HG03457 (cell line): ENCODE measurements around the gene USP49.
A peak's percentile ranks its signal among the peaks of the same experiment; 100 is the strongest.
"Not testable (repeated sequence)": the region's sequence is repeated elsewhere in the genome, so short reads cannot be mapped to it uniquely, and the experiment has no call there.

Source experiments
- ATAC-seq: cut with Tn5 transposase; IDR thresholded peaks from one replicate; pipeline ENCODE4 v1.9.1; 2021; ENCODE audit warnings: moderate number of reproducible peaks; ENCODE audit not compliant: unreplicated experiment

Gene USP49

DNA sequence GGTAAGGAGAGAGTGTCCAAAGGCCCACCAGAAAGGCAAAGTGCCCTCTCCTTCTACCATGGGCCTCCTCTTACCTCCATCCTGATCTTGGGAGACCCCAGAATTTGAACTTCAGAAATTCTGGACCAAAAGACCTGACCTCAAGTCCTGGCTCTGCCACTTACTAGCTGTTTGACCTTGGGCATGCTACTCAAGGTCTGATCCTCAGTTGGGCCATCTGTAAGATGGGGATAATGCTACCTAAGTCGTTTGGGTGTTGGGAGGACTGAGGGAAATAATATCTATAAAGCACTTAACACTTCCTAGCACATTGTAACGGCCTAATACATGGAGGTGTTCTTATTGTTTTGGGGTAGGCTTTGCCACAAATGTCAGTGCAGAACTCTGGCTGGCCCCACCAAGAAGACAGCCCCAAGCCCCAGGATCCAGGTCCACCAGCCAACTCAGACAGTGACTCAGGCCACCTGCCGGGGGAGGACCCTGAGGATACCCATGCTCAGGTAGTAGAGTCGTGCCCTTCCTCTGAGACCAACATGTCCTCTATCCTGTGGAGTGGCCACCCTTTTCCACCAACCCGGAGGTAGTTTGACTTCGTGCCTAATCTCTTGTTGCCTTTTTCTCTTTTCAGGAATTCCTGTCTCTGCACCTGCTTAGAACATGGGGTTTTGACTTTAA, 111.9 kb downstream of the USP49 start:
- ATAC-seq = no peak

DNA sequence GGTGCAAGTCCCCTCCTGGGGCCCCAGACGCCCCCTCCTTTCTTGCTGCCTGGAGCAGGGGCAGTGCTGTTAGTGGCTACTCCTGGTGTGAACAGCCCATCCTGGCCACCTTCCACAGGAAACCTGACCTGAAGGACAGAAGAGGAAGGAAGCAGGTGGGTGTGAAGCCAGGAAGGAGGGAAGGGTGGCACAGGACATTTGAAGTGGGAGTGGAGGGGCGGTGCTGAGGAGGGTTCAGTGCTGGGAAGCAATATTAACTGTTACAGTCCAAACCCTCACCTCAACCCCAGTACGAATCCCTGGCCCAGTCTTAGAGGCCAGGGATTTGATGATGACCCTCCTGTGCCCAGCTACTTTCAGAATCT, 113.8 kb downstream of the USP49 start:
- no peak for ATAC-seq

DNA sequence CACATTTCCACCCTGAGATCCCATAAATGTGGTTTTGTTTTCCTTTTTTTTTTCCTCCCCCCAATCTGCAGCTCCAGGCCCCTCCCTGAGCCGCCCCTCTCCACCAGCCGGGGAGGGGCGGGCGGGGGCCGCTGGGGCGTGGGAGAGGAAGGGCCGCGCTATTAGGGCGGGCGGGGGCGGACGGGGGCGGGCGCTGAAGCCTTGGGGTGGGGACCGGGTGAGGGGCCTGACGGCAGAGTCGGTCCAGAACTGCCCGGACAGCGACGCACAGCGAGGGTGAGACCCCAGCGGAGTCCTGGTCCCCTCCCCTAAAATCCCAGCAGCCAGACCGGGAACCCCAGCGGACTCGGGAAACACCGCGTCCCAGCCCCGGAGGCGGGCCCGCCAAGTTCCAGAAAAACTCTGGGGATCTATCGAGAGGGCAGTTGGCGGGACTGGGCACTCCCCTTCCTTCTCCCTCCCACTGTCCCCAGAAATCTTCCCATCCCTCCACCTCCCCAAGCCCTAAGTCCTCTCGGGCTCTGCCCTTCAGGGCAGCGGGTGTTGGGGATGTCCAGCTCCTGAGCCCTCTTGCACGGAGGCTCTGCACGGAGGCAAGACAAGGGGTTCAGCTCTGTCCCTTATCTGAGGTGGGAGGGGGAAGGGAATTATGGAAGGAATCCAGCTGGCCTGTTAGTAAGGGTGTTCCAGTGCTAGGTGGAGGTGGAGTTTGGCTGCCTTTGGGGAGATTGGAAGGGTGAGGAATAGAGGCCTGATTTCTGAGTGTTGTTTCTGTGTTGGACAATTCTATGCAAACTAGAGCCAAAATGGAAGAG, 114.4 kb downstream of the USP49 start, which contains the start of gene PRICKLE4:
Gene PRICKLE4, plus strand, starts transcription at position 232 of the 815 bp plus-strand sequence. CDS start 2,692 bp downstream, outside the sequence.
- ATAC-seq = no peak

DNA sequence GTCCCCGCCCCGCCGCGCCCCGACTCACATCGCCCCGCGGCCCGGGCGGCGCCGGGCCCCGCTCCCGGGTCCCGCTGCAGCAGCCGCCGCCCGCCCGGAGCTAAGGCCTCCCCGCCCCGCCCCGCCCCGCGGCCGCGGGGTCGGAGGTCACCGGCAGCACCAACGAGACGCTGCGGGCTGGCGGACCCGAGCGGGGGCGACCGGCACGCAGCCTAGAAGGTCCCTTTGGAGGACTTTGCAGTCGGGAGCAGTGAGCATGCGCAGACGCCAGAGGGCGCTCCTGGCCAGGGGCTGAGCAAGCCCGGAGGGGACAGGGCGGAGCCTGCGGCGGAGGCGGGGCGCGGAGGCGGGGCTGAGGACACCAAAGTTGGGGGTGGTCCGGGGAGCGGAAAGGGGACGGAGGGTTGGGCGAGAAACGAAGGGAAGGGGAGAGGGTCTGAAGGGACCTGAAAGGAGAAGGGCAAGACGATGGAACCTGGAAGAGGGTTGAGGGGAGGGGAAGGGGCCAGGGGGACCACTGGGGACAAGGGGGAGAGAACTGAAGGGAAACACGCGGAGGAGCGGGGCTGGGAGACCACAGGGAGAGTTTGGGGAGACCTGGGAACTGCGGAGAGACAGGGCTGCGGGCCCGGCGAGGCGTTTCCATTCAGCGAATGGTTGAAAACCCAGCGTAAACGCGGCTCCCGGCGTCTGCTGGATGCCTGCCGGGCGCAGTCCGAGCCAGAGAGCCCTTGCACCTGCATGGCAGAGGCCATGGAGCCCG, 115.2 kb downstream of the USP49 start, which contains the start of gene FRS3:
Gene FRS3, minus strand, starts transcription at position 113 of the 763 bp plus-strand sequence. CDS start 2,913 bp downstream, outside the sequence.
- peak; percentile 86 for ATAC-seq

DNA sequence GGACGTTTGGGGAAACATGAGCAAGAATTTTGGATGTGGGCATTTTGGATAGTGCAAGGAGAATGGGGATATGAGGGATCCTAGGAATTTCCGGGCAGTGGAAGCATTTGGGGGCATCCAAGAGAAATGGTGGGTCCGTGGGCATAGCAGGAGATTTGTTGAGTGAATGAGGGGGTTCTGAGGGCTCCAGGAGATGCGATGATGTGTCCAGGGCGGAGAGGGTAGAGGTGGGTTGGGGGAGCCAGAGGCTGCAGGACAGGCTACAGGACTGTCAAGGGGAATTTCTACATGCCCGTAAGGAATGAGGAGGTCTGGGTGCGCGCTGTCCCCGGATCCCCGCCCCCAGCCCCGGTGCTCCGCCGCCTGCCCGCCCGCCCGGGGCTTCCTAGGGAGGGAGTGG, 115.8 kb downstream of the USP49 start:
- peak; percentile 15 for ATAC-seq

DNA sequence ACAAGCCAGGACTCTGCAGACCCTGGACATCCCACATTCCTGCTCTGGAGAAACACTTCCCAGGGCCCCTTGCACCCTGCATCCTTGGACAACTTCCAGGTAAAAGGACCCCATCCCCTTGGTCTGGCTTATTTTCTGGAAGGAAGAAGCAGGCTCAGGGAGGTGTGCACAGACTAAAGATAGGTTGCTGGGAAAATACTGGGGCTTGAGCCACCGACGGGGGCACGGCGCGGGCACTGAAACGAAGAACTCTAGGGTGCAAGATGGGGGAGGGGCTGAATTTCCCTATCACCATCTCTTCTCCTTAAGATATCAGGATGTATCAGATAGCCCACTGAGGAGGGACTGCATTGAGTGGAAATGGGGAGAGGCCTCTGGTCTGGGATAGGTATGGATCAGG, 116.3 kb downstream of the USP49 start:
- no peak for ATAC-seq

DNA sequence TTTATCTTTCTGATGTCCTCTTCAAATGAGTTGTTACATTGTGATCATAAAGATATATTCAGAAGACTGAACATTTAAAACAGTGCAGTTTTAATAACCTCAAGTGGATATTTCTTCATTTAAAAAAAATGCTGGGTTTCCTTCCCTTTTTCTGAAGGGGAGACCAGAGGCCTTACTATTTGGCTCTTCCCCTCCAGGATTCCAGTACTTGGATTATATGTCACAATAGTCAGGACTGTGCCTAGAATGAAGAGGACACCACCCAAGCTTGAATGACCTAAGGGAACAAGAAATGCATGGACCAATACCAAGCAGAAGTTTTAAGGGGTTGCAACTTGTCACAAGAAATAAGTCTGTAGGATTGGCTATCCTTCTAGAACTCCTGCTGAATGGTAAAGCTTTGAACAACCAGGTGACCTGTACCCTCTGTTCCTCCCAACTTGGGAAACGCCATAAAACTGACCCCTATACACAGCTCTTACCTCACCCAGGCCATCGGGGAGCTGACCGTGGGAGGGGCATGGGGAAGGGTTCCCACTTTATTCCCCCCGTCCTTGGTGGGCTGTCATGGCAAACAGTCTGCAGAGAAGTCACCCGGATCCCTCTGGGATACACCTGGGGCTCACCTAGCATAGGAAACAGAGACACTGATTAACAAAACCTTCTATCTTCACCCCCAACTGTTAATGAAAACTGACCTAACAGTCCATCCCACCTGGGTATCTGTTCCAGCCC, 117.5 kb downstream of the USP49 start:
- no peak for ATAC-seq

DNA sequence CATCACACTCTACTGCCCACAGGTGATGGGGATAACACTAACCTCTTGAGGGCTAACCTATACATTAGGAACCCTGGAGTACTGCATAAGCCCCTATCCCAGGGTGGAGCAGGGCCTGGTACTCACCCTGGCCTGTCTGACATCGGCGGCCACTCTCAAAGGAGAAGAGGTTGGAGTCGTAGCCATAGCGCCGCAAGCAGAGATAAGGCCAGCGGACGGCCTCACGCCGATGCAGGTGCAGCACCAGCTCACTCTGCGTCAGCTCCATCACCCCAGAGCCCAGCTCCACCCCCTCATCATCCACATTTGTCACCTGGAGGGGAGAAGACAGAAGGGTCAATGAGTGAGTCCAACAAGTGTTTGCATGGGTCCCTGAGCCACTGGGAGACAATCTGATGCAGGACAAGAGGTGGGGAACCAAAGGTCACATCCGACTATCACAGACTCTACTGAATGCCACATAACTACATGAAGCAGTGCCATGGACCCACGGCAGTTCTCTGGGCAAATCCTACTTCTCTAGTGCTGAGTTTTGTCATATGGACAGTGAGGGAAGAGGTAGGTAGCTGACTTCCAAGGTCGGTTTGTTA, 119.8 kb downstream of the USP49 start:
- ATAC-seq = no peak

DNA sequence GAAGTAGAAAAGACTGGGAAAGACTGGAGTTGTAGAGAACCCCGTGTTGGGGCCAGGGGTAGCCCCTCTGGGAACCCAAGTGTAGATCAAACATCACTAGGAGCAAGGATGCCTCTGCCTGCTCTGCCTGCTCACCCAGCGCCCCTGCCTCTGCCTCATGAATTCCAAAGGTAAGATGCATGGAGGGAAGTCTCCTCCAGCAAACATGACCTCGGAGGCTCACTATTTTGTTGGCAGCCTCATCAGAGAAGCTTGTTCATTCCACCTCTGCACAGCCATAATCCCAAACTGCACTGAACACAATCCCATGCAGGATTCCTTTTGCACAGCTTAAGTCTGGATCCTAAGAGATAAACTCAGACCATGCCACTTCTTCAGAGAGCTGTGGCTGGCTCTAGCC, 120.3 kb downstream of the USP49 start:
- no peak for ATAC-seq

DNA sequence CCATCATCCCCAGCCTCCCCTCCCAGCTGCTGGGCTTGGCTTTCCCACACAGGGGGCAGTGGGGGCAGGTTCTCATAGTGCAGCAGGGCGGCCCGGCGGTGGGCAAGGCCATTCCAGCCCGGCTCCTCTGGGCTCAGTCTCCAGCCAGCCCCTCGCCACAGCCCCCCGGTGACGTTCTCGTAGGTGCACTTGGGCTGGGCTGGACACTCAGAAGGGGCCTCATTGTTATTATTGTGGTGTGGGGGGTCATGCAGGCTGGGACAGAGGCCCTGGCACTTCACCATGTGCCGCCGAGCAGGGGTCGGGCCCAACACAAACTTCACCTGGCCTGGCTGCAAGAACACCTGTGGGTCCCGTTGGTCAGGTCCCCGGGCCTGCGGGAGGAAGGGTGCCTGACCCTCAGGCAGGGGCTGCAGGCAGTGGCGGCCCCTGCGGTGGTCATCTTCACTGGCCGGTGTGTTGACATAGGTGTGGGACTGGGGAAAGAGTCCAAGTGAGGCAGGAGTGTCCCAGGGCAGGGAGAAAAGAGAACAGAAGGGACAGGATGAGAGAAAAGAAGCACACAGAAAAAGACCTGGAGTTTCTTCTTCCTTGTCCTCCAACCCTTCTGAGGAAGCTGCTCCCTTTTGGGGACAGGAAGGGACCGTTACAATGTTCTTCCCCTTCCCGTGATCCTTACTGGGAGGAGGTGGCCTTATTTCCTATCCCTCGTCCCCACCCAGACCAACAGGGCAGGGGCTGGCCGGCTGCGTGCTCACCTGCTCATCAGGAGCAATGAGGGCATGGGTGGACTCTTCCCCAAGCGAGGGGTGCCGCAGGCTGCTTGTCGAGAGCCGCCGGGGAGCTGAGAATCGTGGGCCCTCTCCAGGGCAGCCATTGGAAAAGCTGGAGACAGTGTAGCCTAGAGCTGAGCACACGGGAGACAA, 123.9 kb downstream of the USP49 start:
- ATAC-seq = no peak

DNA sequence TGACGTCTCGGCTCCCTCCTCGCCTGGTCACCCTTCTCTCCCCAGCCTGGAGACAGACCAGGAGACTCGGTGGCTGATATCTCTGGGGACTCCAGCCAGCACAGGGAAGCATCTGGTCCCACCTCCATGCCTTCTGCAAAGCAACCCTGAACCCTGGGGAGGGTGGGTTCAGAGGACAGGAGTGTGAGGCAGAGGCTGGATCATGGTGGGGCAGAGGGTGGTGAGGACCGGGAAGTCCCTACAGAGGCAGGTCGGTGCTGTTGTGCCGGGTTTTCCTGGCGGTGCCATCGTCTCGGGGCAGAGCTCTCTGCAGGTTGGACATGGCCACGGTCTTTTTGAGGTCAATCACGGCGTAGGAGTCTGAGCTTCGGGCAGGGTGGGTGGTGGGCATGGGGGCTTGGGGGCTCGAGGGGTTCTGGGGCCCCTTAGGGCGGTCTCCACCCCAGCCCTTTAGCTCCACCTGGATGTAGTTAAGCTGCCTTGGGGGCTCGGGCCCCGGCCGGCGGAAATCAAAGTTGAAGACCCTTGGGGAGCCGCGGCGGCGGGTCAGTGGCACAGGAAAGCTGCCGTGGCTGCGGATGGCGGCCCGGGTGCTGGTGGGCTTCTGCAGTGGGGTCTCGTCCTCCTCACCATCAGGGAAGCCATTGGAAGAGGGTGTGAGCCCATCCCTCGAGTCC, 124.7 kb downstream of the USP49 start:
- no peak for ATAC-seq

DNA sequence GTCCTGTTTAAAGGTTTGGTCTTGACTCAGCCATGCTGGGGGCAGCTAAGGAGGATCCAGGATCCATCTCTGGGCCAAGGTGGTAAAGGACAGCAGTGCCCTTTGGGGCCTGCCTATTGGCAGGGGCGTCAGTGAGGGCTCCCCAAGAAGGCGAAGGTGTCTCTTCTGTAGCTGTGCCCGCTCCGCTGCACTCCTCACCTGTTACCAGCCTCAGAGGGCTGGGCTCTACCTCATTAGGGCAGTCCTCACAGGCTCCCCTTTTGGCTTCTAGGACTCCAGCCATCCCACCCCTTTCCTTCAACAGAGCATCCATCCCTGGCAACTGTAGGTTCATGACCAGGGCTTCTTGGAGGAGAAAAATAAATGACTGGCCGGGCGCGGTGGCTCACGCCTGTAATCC, 125.8 kb downstream of the USP49 start:
- ATAC-seq = no peak

DNA sequence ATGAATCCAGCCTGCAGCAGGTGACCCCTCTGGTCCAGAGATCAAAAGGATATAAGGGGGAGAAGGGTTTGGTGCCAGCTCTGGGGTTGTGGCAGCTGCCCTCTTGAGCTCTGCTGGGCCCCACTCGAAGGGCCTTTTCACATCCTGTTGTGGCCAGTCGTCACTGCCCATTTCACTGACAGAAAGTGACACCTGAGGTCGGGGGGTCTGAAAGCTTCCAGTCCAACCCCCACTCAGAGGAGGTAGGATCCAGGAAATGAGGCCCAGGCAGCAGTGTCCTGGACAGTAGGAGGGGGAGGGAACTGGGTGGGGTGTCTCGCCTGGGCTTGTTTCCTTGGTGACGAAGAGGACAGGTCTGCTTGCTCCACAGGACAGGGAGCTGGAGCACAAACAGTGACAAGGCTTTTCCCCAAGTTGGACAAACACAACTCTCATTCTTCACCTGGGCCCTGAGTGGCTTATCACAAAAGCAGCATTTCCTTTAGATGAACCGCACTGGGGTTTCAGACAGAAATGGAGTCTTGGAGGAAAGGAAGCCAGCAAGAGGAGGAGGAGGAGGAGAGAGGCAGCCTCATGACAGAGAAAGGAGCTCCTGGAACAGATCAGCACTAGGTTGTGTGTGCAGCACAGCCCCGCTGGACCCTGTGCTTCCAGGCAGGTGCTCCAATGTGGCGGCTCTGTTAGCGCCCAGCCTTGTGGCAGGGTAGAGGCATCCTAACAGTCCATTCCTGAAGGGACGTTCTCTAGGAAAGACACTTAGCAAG, 126.4 kb downstream of the USP49 start:
- no peak for ATAC-seq

DNA sequence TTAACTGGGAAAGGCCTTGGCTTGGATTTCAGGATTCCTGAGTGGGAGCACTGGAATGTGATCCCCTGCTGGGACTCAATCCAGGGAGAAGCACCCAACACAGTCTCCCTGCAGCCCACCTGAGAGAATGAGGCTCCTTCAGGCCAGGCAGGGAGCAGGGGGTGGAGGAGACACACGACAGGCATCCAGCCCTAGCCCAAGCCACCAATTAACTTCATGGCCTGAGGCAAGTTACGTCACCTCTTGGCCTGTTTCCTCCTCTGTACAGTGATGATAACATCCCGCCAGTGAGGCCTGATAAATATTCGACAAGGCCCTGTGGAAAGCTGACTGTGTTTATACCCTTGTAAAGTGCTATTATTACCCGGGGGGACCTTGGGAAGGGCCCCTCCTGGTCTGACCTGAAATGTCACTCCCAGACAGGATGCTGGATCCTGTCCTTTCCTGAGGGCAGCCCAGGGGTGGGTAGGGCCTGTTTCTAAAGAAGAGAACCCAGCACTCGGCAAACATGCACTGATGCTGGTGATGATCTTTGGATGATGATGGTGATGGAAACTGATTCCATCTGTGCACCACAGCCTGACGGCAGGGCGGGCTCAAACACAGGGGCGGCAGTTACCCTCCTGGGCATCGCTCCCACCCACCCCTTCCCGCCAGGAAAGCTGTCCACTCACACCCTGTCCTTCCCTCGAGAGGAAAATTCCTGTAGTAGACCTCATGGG, 127.9 kb downstream of the USP49 start:
- ATAC-seq = no peak

DNA sequence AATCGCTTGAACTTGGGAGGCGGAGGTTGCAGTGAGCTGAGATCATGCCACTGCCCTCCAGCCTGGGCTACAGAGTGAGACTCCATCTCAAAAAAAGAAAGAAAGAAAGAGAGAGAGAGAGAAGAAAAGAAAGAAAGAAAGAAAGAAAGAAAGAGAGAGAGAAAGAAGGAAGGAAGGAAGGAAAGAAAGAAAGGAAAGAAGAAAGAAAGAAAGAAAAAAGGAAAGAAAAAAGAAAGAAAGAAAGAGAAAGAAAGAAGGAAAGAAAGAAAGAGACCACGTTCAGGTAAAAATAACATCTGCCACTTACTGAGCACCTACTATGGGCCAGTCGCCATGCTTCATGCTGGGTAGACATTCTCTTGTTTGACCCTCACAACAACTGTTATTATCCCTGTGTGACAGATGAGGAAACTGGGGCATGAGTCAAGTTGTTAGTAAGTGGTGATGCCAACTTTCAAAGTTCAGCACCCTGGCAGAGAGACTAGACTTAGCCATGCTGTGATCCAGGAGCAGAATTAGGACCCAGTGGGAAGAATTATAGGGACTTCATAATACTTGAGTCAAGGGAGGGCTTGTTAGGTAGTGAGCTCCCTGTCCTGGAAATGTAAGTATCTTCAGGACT, 129.0 kb downstream of the USP49 start:
- not testable (repeated sequence) for ATAC-seq

DNA sequence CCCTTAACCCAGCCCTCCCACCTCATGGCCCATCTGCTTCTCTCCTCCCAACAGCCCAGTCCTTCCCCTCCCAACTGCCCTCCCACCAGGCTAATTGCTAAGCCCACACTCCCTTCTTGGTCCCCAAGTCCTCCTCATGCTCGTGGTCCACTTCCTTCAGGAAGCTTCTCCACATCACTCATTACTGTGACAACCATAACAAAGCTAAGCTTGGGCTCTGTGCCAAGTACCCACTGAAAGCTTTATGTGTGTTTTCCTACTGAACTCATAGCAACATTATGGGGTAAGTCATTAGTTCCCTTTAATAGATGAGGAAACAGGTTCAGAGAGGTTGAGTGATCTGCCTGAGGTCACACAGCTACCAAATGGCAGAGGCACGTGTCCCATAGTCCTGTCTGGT, 131.7 kb downstream of the USP49 start:
- ATAC-seq = no peak
